H1 (cell line): ENCODE data around the gene POLR3H. TPM values are rescaled to one million over a fixed set of nuclear protein-coding genes. Genes with fewer than 3 reads are reported as not detected.

Experiments used
- CTCF ChIA-PET: fragments of 300-600 bp; sonication (Branson Sonifier 250); formaldehyde crosslinking; loops from one replicate; lab custom pipeline; 2021; ENCODE audit not compliant: partially characterized antibody; lab: Charles Lee
- POLR2A ChIA-PET: fragments of 300-600 bp; sonication (Branson Sonifier 250); formaldehyde crosslinking; loops from one replicate; lab custom pipeline; 2021; ENCODE audit warnings: inconsistent platforms; ENCODE audit not compliant: partially characterized antibody; lab: Charles Lee
- DNase-seq, 2 experiments: peaks; one replicate each; pipeline versions ENCODE4 v3.0.0 to v3.0.0-alpha.2; 2010 to 2022; ENCODE audit warnings: low spot score in 2 of 2, low read depth in 1 of 2, mixed read lengths in 1 of 2
- FAIRE-seq: peaks from 2 replicates; lab custom pipeline; 2011; peaks lifted over from hg19 to GRCh38; lab: Jason Lieb, UNC
- H2AFZ ChIP-seq: 2 replicates; pipeline ENCODE4 v1.8.1; 2012; ENCODE audit warnings: low read length, inconsistent platforms
- H2AK5ac ChIP-seq: 2 replicates; pipeline ENCODE4 v1.6.1; 2013; ENCODE audit warnings: low read depth, low read length
- H2BK120ac ChIP-seq: replicated peaks from 2 replicates; pipeline ENCODE3; 2013; ENCODE audit warnings: low read depth, low read length, inconsistent platforms
- H2BK12ac ChIP-seq: 2 replicates; pipeline ENCODE4 v1.6.1; 2013; ENCODE audit warnings: low read depth, low read length
- H2BK15ac ChIP-seq: 2 replicates; pipeline ENCODE4 v1.6.1; 2013; ENCODE audit warnings: low read length
- H2BK20ac ChIP-seq: 2 replicates; pipeline ENCODE4 v1.6.1; 2013; ENCODE audit warnings: low read length
- H2BK5ac ChIP-seq: 2 replicates; pipeline ENCODE4 v1.6.1; 2013; ENCODE audit warnings: low read depth, low read length
- H3K14ac ChIP-seq: 2 replicates; pipeline ENCODE4 v1.6.1; 2013; ENCODE audit warnings: inconsistent platforms; ENCODE audit not compliant: insufficient read length
- H3K18ac ChIP-seq: 2 replicates; pipeline ENCODE4 v1.6.1; 2013; ENCODE audit warnings: low read length; ENCODE audit errors: extremely low read depth
- H3K23ac ChIP-seq: 2 replicates; pipeline ENCODE4 v1.6.1; 2013; ENCODE audit warnings: inconsistent platforms; ENCODE audit not compliant: insufficient read length
- H3K23me2 ChIP-seq: 2 replicates; pipeline ENCODE4 v1.6.1; 2013; ENCODE audit warnings: low read depth, low read length
- H3K27ac ChIP-seq: 2 replicates; pipeline ENCODE4 v1.6.1; 2011; ENCODE audit warnings: low read depth, low read length, inconsistent platforms
- H3K27me3 ChIP-seq, 4 experiments: replicated peaks in 1 of 4; 1 replicate in 1 of 4; 2 replicates in 3 of 4; pipeline versions ENCODE4 v1.6.1 to v1.8.1; 2011 to 2013; ENCODE audit warnings: low read length in 3 of 4, mild to moderate bottlenecking in 3 of 4, inconsistent platforms in 2 of 4, mixed read lengths in 2 of 4, moderate library complexity in 1 of 4; ENCODE audit not compliant: control insufficient read depth in 3 of 4, insufficient read depth in 3 of 4; ENCODE audit errors: extremely low read depth in 1 of 4
- H3K36me3 ChIP-seq, 4 experiments: 2 replicates each; pipeline versions ENCODE4 v1.6.1 to v1.8.1; 2011 to 2013; ENCODE audit warnings: mild to moderate bottlenecking in 4 of 4, low read length in 3 of 4, moderate library complexity in 2 of 4, control low read depth in 1 of 4, inconsistent platforms in 1 of 4; ENCODE audit not compliant: insufficient read depth in 4 of 4, control insufficient read depth in 2 of 4
- H3K4ac ChIP-seq: replicated peaks from 2 replicates; pipeline ENCODE3; 2013; ENCODE audit warnings: low read length, low read depth, mixed read lengths, inconsistent platforms; ENCODE audit not compliant: insufficient read length
- H3K4me1 ChIP-seq, 4 experiments: replicated peaks in 1 of 4; 1 replicate in 1 of 4; 2 replicates in 3 of 4; pipeline versions ENCODE4 v1.6.1 to v1.8.1; 2011 to 2013; ENCODE audit warnings: low read length in 3 of 4, inconsistent platforms in 2 of 4, mixed read lengths in 1 of 4; ENCODE audit not compliant: insufficient read depth in 4 of 4, control insufficient read depth in 3 of 4
- H3K4me2 ChIP-seq, 2 experiments: 2 replicates each; pipeline versions ENCODE4 v1.6.1 to v1.8.1; 2011 to 2013; ENCODE audit warnings: low read depth in 2 of 2, low read length in 2 of 2, control low read depth in 1 of 2, inconsistent platforms in 1 of 2, mild to moderate bottlenecking in 1 of 2; ENCODE audit not compliant: insufficient read depth in 1 of 2
- H3K4me3 ChIP-seq, 4 experiments: fragments of 200-600, 300-600 bp in 1 of 4; sonication (generic), shearing (Covaris generic), sonication (Bioruptor Twin) in 1 of 4; 2 replicates each; pipeline versions ENCODE4 v1.5.1 to v1.8.1; 2011 to 2016; ENCODE audit warnings: low read length in 4 of 4, low read depth in 3 of 4, control low read depth in 2 of 4, inconsistent platforms in 2 of 4, mild to moderate bottlenecking in 2 of 4, mixed read lengths in 1 of 4, moderate library complexity in 1 of 4; ENCODE audit not compliant: insufficient read depth in 2 of 4; ENCODE audit errors: extremely low read depth in 1 of 4
- H3K56ac ChIP-seq: replicated peaks from 2 replicates; pipeline ENCODE3; 2013; ENCODE audit warnings: low read depth, mild to moderate bottlenecking, mixed read lengths, low read length, inconsistent platforms; ENCODE audit not compliant: insufficient read length
- H3K79me1 ChIP-seq: 2 replicates; pipeline ENCODE4 v1.6.1; 2013; ENCODE audit warnings: low read depth, low read length, control low read depth
- H3K79me2 ChIP-seq, 2 experiments: 2 replicates each; pipeline versions ENCODE4 v1.6.1 to v1.8.1; 2012 to 2013; ENCODE audit warnings: low read length in 2 of 2, mild to moderate bottlenecking in 2 of 2, inconsistent platforms in 1 of 2; ENCODE audit not compliant: insufficient read depth in 2 of 2, control insufficient read depth in 1 of 2
- H3K9ac ChIP-seq, 4 experiments: replicated peaks in 1 of 4; 1 replicate in 1 of 4; 2 replicates in 3 of 4; pipeline versions ENCODE4 v1.6.1 to v1.8.1; 2011 to 2013; ENCODE audit warnings: low read depth in 3 of 4, low read length in 3 of 4, control low read depth in 2 of 4, mild to moderate bottlenecking in 2 of 4, moderate library complexity in 2 of 4, inconsistent platforms in 1 of 4; ENCODE audit errors: extremely low read depth in 1 of 4
- H3K9me3 ChIP-seq, 2 experiments: 2 replicates each; pipeline versions ENCODE4 v1.6.1 to v1.8.1; 2012 to 2013; ENCODE audit warnings: mild to moderate bottlenecking in 2 of 2, moderate library complexity in 2 of 2, control low read depth in 1 of 2, inconsistent platforms in 1 of 2, low read depth in 1 of 2, low read length in 1 of 2, mixed read lengths in 1 of 2; ENCODE audit not compliant: insufficient read depth in 2 of 2
- H4K20me1 ChIP-seq, 2 experiments: replicated peaks in 1 of 2; 2 replicates each; pipeline versions ENCODE3 to v1.8.1; 2011 to 2013; ENCODE audit warnings: inconsistent platforms in 2 of 2, low read length in 2 of 2, mild to moderate bottlenecking in 1 of 2; ENCODE audit not compliant: insufficient read depth in 2 of 2, control insufficient read depth in 1 of 2
- H4K5ac ChIP-seq: 2 replicates; pipeline ENCODE4 v1.6.1; 2013; ENCODE audit warnings: low read length, low read depth, mixed read lengths, inconsistent platforms; ENCODE audit not compliant: insufficient read length
- H4K8ac ChIP-seq: 2 replicates; pipeline ENCODE4 v1.8.0; 2013; ENCODE audit warnings: mild to moderate bottlenecking, moderate library complexity, low read length, inconsistent platforms; ENCODE audit not compliant: insufficient read depth; ENCODE audit errors: extremely low read depth
- H4K91ac ChIP-seq: replicated peaks from 2 replicates; pipeline ENCODE3; 2013; ENCODE audit warnings: low read length, mixed read lengths, inconsistent platforms; ENCODE audit not compliant: insufficient read length
- RNF2 ChIP-seq: fragments of 200-900, 300-1000 bp; sonication (generic); IDR thresholded peaks from 2 replicates; pipeline ENCODE4 v1.7.1; 2016; ENCODE audit warnings: borderline replicate concordance, low read depth, mild to moderate bottlenecking, antibody characterized with exemption, low read length; ENCODE audit not compliant: poor library complexity, severe bottlenecking; ENCODE audit errors: missing control alignments
- TBP ChIP-seq: IDR thresholded peaks from 2 replicates; pipeline ENCODE4 v1.6.1; 2011; ENCODE audit warnings: low read depth, low read length, improper control_type of control experiment
- TEAD4 ChIP-seq: IDR thresholded peaks from 2 replicates; pipeline ENCODE4 v1.6.1; 2012; ENCODE audit warnings: low read depth, low read length, inconsistent platforms, mixed read lengths
- WGBS, 2 experiments: shearing (Covaris generic) in 1 of 2; methylation state at CpG; one replicate each; pipeline versions ENCODE4 v1.1.6 to v1.1.7; 2013 to 2015; ENCODE audit warnings: low lambda C conversion rate in 2 of 2, mixed read lengths in 2 of 2, inconsistent platforms in 1 of 2, low coverage in 1 of 2, missing lambda C conversion rate in 1 of 2; ENCODE audit not compliant: insufficient replicate concordance in 2 of 2, insufficient coverage in 1 of 2, insufficient read length in 1 of 2; ENCODE audit errors: extremely low coverage in 1 of 2, missing lambda C conversion rate in 1 of 2; 5-methylcytosine and 5-hydroxymethylcytosine counted together
- polyA plus RNA-seq, 7 experiments: library from polyadenylated mRNA; depleted of rRNA in 3 of 7; stranded (reverse) in 5 of 7; unstranded in 2 of 7; fragments of >200 nt in 5 of 7; fragments of 200-250 nt in 2 of 7; gene quantifications; 1 replicate in 5 of 7; 2 replicates in 1 of 7; 4 replicates in 1 of 7; pipeline versions ENCODE4 v1.2.1 to v1.2.3, GENCODE V29; 2011 to 2013; ENCODE audit warnings: missing spikeins in 2 of 7, mixed read lengths in 2 of 7
- total RNA-seq: library from RNA; stranded (reverse); fragmentation: NEBNext Ultra II Directional; extraction: Animal tissue kit (Norgen Biotek cat#: 25700); gene quantifications from 2 replicates; pipeline ENCODE4 v1.2.1, GENCODE V29; 2021

The POLR3H gene
- total and polyA plus RNA-seq, 2 of the 8 experiments (the other 6 are each of a cell fraction or from before 2014, with no cell fraction given) = 29.7 to 39.2 TPM

GRCh38 chr22:41561335-41561734 lies 17.1 kb upstream of the POLR3H start:
- Histone ChIP-seq H3K14ac (no peak overlapping the region), H3K4me3 (peak overlapping the region in 1 of 4 experiments; percentile 44; a peak in 3 of 8 replicates), H3K27ac (no peak overlapping the region), H3K23me2 (peaks cover 6% of the 10 kb centered on the region; the same call in 1 of the 2 replicates), H2AK5ac (no peak overlapping the region; the same call in 1 of the 2 replicates), H2BK15ac (no peak overlapping the region), H3K9ac (no peak overlapping the region), H2BK20ac (peak overlapping the region; percentile 87), H3K23ac (no peak overlapping the region), H3K79me2 (no peaks in the 10 kb centered on the region), H3K18ac (peak overlapping the region; percentile 93), H2BK12ac (peak overlapping the region; percentile 93; the same call in 1 of the 2 replicates), H3K79me1 (no peaks in the 10 kb centered on the region; the same call in 1 of the 2 replicates), H3K4ac (no peak overlapping the region), H2BK120ac (no peak overlapping the region), H3K4me1 (peaks cover 4 to 34% (median 24%) of the 10 kb centered on the region in 4 experiments), H2AFZ (peak overlapping the region; percentile 91; the same call in 1 of the 2 replicates), H3K9me3 (no peaks in the 10 kb centered on the region), H4K91ac (peak overlapping the region; percentile 45), H2BK5ac (peak overlapping the region; percentile 35; the same call in 1 of the 2 replicates), H4K8ac (peak overlapping the region; percentile 35; the same call in 1 of the 2 replicates), H3K4me2 (peak overlapping the region; percentile 63 to 70), H3K36me3 (no peaks in the 10 kb centered on the region), H3K56ac (no peak overlapping the region), H4K20me1 (no peaks in the 10 kb centered on the region), H3K27me3 (no peaks in the 10 kb centered on the region), H4K5ac (no peak overlapping the region)
- POLR2A ChIA-PET = interaction anchor here (1.0 to 1.8 kb wide), 5 partner anchors 13 to 179 kb away, joined by 3 to 4 read pairs (median 4); no protein-coding TSS in a partner anchor
- 66% methylated on average over 10 of the region's 10 CpGs; no CpG with 5 or more reads in 1 of the 2 experiments for WGBS, 2 experiments
- TF ChIP-seq TBP (peak; percentile 46; the same call in 1 of the 2 replicates), RNF2 (no peak), TEAD4 (0 out of 2 replicates have a peak, but pooled peaks have one; percentile 80)
- DNase-seq (peak in 1 of 2 experiments; percentile 57), FAIRE-seq (no peak)
- CTCF ChIA-PET = interaction anchor here (0.6 to 16.1 kb wide), 5 partner anchors 11 to 1543 kb away, joined by 3 to 169 read pairs (median 4); no protein-coding TSS in a partner anchor
